ENCODE measurements around the gene BLTP3B.

DNA sequence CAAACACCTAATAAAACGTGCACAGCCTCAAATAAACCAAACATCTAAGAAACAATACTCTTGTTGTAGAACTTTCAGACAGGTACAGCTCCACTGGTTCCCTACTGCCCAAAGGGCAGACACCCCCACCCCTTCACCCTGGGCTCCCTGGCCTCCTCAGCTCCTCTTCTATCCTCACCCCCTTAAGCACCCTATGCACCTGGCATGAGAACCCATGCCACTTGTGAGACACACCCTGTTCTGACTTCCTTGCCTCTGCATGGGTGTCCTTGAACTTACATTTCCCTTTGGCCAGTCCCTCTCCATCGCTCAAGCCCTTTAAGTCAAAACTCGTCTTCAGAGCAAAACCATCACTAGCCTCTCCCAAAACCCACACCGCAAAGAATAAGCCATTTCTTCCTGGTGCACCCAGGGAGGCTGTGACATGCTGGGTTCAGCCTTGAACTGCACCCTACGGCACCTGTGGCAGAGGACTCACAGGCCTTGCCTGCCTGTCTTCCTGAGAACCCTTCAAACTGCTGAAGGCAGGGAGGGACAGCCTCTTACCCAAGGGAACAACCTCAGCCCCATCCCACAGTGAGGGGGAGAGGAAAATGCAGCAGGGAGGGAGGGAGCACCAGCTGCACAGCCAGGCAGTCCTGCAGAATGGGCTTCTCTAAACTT, 45.3 kb upstream of the BLTP3B start:
- TF ChIP-seq, protein P1, sequence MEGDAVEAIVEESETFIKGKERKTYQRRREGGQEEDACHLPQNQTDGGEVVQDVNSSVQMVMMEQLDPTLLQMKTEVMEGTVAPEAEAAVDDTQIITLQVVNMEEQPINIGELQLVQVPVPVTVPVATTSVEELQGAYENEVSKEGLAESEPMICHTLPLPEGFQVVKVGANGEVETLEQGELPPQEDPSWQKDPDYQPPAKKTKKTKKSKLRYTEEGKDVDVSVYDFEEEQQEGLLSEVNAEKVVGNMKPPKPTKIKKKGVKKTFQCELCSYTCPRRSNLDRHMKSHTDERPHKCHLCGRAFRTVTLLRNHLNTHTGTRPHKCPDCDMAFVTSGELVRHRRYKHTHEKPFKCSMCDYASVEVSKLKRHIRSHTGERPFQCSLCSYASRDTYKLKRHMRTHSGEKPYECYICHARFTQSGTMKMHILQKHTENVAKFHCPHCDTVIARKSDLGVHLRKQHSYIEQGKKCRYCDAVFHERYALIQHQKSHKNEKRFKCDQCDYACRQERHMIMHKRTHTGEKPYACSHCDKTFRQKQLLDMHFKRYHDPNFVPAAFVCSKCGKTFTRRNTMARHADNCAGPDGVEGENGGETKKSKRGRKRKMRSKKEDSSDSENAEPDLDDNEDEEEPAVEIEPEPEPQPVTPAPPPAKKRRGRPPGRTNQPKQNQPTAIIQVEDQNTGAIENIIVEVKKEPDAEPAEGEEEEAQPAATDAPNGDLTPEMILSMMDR (IDR thresholded peaks at IDR 0.05), result no peak
- TF ChIP-seq POLR2A (IDR thresholded peaks at IDR 0.05), result no peak
